ENCODE results near the gene OVOL1. TPM values are rescaled to one million over a fixed set of nuclear protein-coding genes. Genes with fewer than 3 reads are reported as not detected.

The OVOL1 gene
- total and polyA plus RNA-seq, 2 of the 8 experiments (the other 6 are each of a cell fraction or from before 2014, with no cell fraction given): 2.6 to 3.4 TPM

GRCh38 chr11:65788821-65789220 lies 2.0 kb downstream of the OVOL1 start:
- Histone ChIP-seq H3K4me3 (ENCODE audit: extremely low read depth in 1 of 4, insufficient read depth in 2 of 4, low read depth in 3 of 4, low read length in 4 of 4) (peak overlapping the region in 1 of 4 experiments; percentile 72; a peak in 2 of 8 replicates), H3K9ac (replicated peaks in 1 of 4; ENCODE audit: extremely low read depth in 1 of 4, low read depth in 3 of 4, low read length in 3 of 4) (no peak overlapping the region), H3K4me1 (replicated peaks in 1 of 4; ENCODE audit: control insufficient read depth in 3 of 4, insufficient read depth in 4 of 4, low read length in 3 of 4) (peaks cover 14 to 34% (median 26%) of the 10 kb centered on the region in 4 experiments), H3K56ac (replicated peaks; ENCODE audit: insufficient read length, low read depth, low read length) (no peak overlapping the region), H3K23ac (ENCODE audit: insufficient read length) (no peak overlapping the region), H2BK5ac (ENCODE audit: low read depth, low read length) (peak overlapping the region; percentile 63; the same call in 1 of the 2 replicates), H2BK15ac (ENCODE audit: low read length) (peak overlapping the region; percentile 75; the same call in 1 of the 2 replicates), H2AFZ (ENCODE audit: low read length) (no peak overlapping the region), H3K27ac (ENCODE audit: low read depth, low read length) (no peak overlapping the region), H3K4ac (replicated peaks; ENCODE audit: insufficient read length, low read depth, low read length) (peak overlapping the region; percentile 11), H3K79me1 (ENCODE audit: low read depth, low read length) (0 out of 2 replicates have a peak, but pooled peaks cover 3% of the 10 kb centered on the region), H3K79me2 (ENCODE audit: control insufficient read depth in 1 of 2, insufficient read depth in 2 of 2, low read length in 2 of 2) (no peaks in the 10 kb centered on the region), H3K36me3 (ENCODE audit: control insufficient read depth in 2 of 4, insufficient read depth in 4 of 4, low read length in 3 of 4) (no peaks in the 10 kb centered on the region), H2AK5ac (ENCODE audit: low read depth, low read length) (peak overlapping the region; percentile 43), H3K4me2 (ENCODE audit: insufficient read depth in 1 of 2, low read depth in 2 of 2, low read length in 2 of 2) (peak overlapping the region; percentile 83 to 98), H2BK120ac (replicated peaks; ENCODE audit: low read depth, low read length) (peak overlapping the region; percentile 36), H3K9me3 (ENCODE audit: insufficient read depth in 2 of 2, low read depth in 1 of 2, low read length in 1 of 2) (no peaks in the 10 kb centered on the region), H3K14ac (ENCODE audit: insufficient read length) (no peak overlapping the region), H2BK12ac (ENCODE audit: low read depth, low read length) (0 out of 2 replicates have a peak overlapping the region, but pooled peaks have one; percentile 84), H4K8ac (ENCODE audit: extremely low read depth, insufficient read depth, low read length) (no peak overlapping the region), H3K23me2 (ENCODE audit: low read depth, low read length) (peaks cover 15% of the 10 kb centered on the region; the same call in 1 of the 2 replicates), H4K20me1 (replicated peaks in 1 of 2; ENCODE audit: control insufficient read depth in 1 of 2, insufficient read depth in 2 of 2, low read length in 2 of 2) (peaks cover 0 to 3% of the 10 kb centered on the region in 2 experiments), H4K5ac (ENCODE audit: insufficient read length, low read depth, low read length) (no peak overlapping the region), H3K27me3 (replicated peaks in 1 of 4; ENCODE audit: control insufficient read depth in 3 of 4, extremely low read depth in 1 of 4, insufficient read depth in 3 of 4, low read length in 3 of 4) (peaks cover 20 to 50% (median 42%) of the 10 kb centered on the region in 4 experiments), H3K18ac (ENCODE audit: extremely low read depth, low read length) (peak overlapping the region; percentile 9; the same call in 1 of the 2 replicates), H2BK20ac (ENCODE audit: low read length) (peak overlapping the region; percentile 55; the same call in 1 of the 2 replicates), H4K91ac (replicated peaks; ENCODE audit: insufficient read length, low read length) (peak overlapping the region; percentile 83)
- DNase-seq (ENCODE audit: low read depth in 1 of 2, low spot score in 2 of 2): no peak
- FAIRE-seq: no peak
- POLR2A ChIA-PET (ENCODE audit: partially characterized antibody): interaction anchor here (0.6 to 3.6 kb wide), 9 partner anchors 9 to 71 kb away, joined by 3 to 20 read pairs (median 5); partner anchors contain the start of gene MUS81
- TF ChIP-seq BCL11A (IDR thresholded peaks at IDR 0.05; ENCODE audit: low read depth in 2 of 2, low read length in 2 of 2): no peak
- no peak for TF ChIP-seq KDM5A (IDR thresholded peaks at IDR 0.05; ENCODE audit: low read length)
- TF ChIP-seq SIRT6 (IDR thresholded peaks at IDR 0.05; ENCODE audit: low read length): no peak
- no peak for TF ChIP-seq PHF8 (conservative IDR thresholded peaks at IDR 0.05; ENCODE audit: low read depth, low read length)
- no peak for TF ChIP-seq TEAD4 (IDR thresholded peaks at IDR 0.05; ENCODE audit: low read depth, low read length)
- no peak for TF ChIP-seq BACH1 (IDR thresholded peaks at IDR 0.05; ENCODE audit: low read length)
- no peak for TF ChIP-seq MAX (IDR thresholded peaks at IDR 0.05)
- TF ChIP-seq, protein P1, sequence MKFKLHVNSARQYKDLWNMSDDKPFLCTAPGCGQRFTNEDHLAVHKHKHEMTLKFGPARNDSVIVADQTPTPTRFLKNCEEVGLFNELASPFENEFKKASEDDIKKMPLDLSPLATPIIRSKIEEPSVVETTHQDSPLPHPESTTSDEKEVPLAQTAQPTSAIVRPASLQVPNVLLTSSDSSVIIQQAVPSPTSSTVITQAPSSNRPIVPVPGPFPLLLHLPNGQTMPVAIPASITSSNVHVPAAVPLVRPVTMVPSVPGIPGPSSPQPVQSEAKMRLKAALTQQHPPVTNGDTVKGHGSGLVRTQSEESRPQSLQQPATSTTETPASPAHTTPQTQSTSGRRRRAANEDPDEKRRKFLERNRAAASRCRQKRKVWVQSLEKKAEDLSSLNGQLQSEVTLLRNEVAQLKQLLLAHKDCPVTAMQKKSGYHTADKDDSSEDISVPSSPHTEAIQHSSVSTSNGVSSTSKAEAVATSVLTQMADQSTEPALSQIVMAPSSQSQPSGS (IDR thresholded peaks at IDR 0.05; ENCODE audit: low read length): no peak
- no peak for TF ChIP-seq CEBPB (IDR thresholded peaks at IDR 0.05; ENCODE audit: low read depth, low read length)
- 91% methylated on average over 6 of the region's 6 CpGs; no CpG with 5 or more reads in 1 of the 2 experiments for WGBS, 2 experiments (ENCODE audit: extremely low coverage in 1 of 2, insufficient coverage in 1 of 2, insufficient read length in 1 of 2, insufficient replicate concordance in 2 of 2, low coverage in 1 of 2, low lambda C conversion rate in 2 of 2, missing lambda C conversion rate in 1 of 2)
- CTCF ChIA-PET (ENCODE audit: partially characterized antibody): interaction anchor here (0.6 to 12.7 kb wide), 20 partner anchors 9 to 163 kb away, joined by 3 to 128 read pairs (median 4); partner anchors contain the start of gene AP5B1
